Retinal pigment epithelial cell (primary cell): ENCODE results near the gene SEMA6A.

Experiments
- DNase-seq: peaks from one replicate; pipeline ENCODE4 v3.0.0-alpha.2; 2010; ENCODE audit warnings: low read depth
- H3K4me3 ChIP-seq: 2 replicates; pipeline ENCODE4 v1.5.1; 2011; ENCODE audit warnings: mild to moderate bottlenecking, low read length, control low read depth, moderate library complexity
- TF ChIP-seq, protein P1 (sequence below): conservative IDR thresholded peaks from 2 replicates; pipeline ENCODE4 v1.5.1; 2011; ENCODE audit warnings: low read depth, low read length, control low read depth, inconsistent platforms

SEMA6A gene

DNA sequence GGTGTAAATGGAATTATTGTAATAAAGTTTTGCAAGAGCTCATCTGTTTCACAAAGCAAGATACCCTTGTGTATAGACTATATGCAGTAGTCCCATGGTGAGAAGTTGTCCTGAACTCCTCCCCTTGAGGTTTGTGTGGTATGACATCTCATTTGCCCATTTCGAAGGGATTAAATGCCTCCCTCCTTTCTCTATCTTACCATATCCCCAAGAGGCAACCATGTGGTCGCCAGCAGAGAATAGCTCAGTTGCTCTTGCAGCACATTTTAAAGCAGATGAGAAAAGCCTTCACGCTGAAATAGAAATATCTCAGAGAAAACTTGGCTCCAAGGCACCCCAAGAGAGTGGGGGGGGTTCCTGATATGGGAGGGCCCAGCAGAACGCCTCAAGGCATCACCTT is 4.6 kb downstream of the SEMA6A start:
- TF ChIP-seq, protein P1, sequence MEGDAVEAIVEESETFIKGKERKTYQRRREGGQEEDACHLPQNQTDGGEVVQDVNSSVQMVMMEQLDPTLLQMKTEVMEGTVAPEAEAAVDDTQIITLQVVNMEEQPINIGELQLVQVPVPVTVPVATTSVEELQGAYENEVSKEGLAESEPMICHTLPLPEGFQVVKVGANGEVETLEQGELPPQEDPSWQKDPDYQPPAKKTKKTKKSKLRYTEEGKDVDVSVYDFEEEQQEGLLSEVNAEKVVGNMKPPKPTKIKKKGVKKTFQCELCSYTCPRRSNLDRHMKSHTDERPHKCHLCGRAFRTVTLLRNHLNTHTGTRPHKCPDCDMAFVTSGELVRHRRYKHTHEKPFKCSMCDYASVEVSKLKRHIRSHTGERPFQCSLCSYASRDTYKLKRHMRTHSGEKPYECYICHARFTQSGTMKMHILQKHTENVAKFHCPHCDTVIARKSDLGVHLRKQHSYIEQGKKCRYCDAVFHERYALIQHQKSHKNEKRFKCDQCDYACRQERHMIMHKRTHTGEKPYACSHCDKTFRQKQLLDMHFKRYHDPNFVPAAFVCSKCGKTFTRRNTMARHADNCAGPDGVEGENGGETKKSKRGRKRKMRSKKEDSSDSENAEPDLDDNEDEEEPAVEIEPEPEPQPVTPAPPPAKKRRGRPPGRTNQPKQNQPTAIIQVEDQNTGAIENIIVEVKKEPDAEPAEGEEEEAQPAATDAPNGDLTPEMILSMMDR = no peak
- DNase-seq = no peak
- H3K4me3 ChIP-seq = no peak overlapping the region

DNA sequence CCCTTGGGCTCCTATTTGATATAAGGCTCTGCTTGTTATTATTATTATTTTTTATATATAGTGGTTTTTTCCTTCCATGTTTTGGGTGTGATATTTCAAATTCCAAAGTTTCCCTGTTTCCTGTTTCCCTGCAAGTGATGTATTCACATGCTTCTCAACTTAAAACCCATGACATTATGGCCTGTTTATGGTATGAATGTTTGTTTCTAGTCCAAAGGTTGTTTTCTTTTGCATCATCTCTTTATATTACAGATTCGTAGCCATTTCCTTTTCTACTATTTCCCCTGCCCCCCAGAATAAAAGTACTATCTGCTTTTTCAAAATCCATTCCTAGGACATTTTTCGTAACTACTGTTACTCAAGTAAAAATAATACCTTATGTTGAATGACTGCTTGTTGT is 7.5 kb downstream of the SEMA6A start:
- H3K4me3 ChIP-seq = no peak overlapping the region
- DNase-seq = no peak
- TF ChIP-seq, protein P1 = no peak

- TF ChIP-seq, protein P1 = no peak
- no peak for DNase-seq
- no peak overlapping the region for H3K4me3 ChIP-seq
Measured at GRCh38 chr5:116566251-116566650, 8.4 kb downstream of the SEMA6A start.

- TF ChIP-seq, protein P1 = no peak
- H3K4me3 ChIP-seq = no peak overlapping the region
- DNase-seq = no peak
Measured at GRCh38 chr5:116564756-116565490, 9.7 kb downstream of the SEMA6A start.

DNA sequence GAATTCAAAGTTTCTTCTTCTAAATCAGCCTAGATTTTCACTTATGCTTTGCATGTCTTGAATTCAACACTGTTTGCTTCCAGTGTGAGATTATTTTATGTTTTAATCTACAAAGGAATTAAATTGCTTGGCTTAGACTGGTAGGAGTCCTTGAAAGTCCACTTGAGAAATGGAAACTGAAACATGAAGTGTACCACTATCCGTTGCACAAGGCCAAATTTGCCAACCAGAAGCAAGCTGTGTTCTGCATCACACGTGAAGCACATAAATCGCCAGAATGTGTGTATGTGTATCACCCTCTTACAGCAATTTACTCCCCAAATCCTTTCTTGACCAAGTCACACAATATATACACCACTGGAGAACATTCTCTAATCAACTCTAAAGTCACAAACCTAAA is 10.3 kb downstream of the SEMA6A start:
- no peak overlapping the region for H3K4me3 ChIP-seq
- DNase-seq = no peak
- TF ChIP-seq, protein P1 = no peak

GRCh38 chr5:116563736-116564308 is 10.8 kb downstream of the SEMA6A start:
- no peak for DNase-seq
- TF ChIP-seq, protein P1 = no peak
- H3K4me3 ChIP-seq = no peak overlapping the region

GRCh38 chr5:116562669-116563068 is 12.0 kb downstream of the SEMA6A start:
- TF ChIP-seq, protein P1 = no peak
- H3K4me3 ChIP-seq = no peak overlapping the region
- no peak for DNase-seq
